Right lung (tissue), 10 donors: ENCODE data around the gene FRRS1. TPM values are rescaled to one million over a fixed set of nuclear protein-coding genes. Genes with fewer than 3 reads are reported as not detected.
"Not testable (repeated sequence)": the region's sequence is repeated elsewhere in the genome, so short reads cannot be mapped to it uniquely, and the experiment has no call there.

Experiments used
- DNase-seq, 2 donors: peaks; one replicate each; pipeline ENCODE4 v3.0.0-alpha.2; 2013
- long read RNA-seq, 8 donors: transcript quantifications; one replicate each; lab custom pipeline, GENCODE V29; 2026
- polyA plus RNA-seq, 5 donors: library from polyadenylated mRNA; unstranded; fragments of 120-200 nt; gene quantifications; one replicate each; pipeline versions ENCODE4 v1.2.1 to v1.2.3, GENCODE V29; 2013; ENCODE audit warnings: inconsistent platforms in 1 of 5, low replicate concordance in 1 of 5; ENCODE audit not compliant: insufficient read length in 5 of 5, insufficient read depth in 1 of 5

Gene FRRS1
- 10 to 100 TPM in 4 of 5 donors, 1 to 10 TPM in 1; 7.8 to 14.1 (median 11.6) TPM for polyA plus RNA-seq
- long read RNA-seq, donor 1, result 0 reads
- long read RNA-seq, donor 2, result 0 reads
- long read RNA-seq, donor 3, result 0 reads
- long read RNA-seq, donor 4, result 0 reads
- long read RNA-seq, donor 5, partial matches to known transcripts, result 0 of 1 reads
- long read RNA-seq, donor 5, other reads (novel, unspliced or antisense), result 0 of 1 reads
- long read RNA-seq, donor 6, result 0 reads
- long read RNA-seq, donor 7, result 0 reads
- long read RNA-seq, donor 8, result 0 reads

GRCh38 chr1:99766378-99766800 lies at the start of gene FRRS1:
TSS of gene FRRS1 (minus strand) at chr1:99766635. CDS start at chr1:99748768, 17,867 bp downstream.
- DNase-seq, result peak; percentile 77 to 80

GRCh38 chr1:99814373-99814900 lies 48.0 kb upstream of the FRRS1 start:
- DNase-seq, result no peak

GRCh38 chr1:99811747-99812146 lies 45.3 kb upstream of the FRRS1 start:
- DNase-seq, result no peak

GRCh38 chr1:99811075-99811474 lies 44.6 kb upstream of the FRRS1 start:
- no peak for DNase-seq

GRCh38 chr1:99808391-99809115 lies 42.1 kb upstream of the FRRS1 start:
- DNase-seq, result peak; percentile 70 to 82

- DNase-seq, result no peak
Observed at GRCh38 chr1:99806882-99807281, 40.4 kb upstream of the FRRS1 start.

- DNase-seq, result no peak
Observed at GRCh38 chr1:99801584-99801983, 35.1 kb upstream of the FRRS1 start.

- not testable (repeated sequence) for DNase-seq
Observed at GRCh38 chr1:99793861-99794260, 27.4 kb upstream of the FRRS1 start.

GRCh38 chr1:99789715-99790114 lies 23.3 kb upstream of the FRRS1 start:
- no peak for DNase-seq

GRCh38 chr1:99788896-99789295 lies 22.5 kb upstream of the FRRS1 start:
- no peak for DNase-seq

- no peak for DNase-seq
Observed at GRCh38 chr1:99786751-99787501, 20.5 kb upstream of the FRRS1 start.

- no peak for DNase-seq
Observed at GRCh38 chr1:99784809-99785255, 18.4 kb upstream of the FRRS1 start.

GRCh38 chr1:99784143-99784542 lies 17.7 kb upstream of the FRRS1 start:
- DNase-seq, result no peak

GRCh38 chr1:99782920-99783319 lies 16.5 kb upstream of the FRRS1 start:
- DNase-seq, result no peak

- DNase-seq, result no peak
Observed at GRCh38 chr1:99782397-99782796, 16.0 kb upstream of the FRRS1 start.

GRCh38 chr1:99781798-99782197 lies 15.4 kb upstream of the FRRS1 start:
- DNase-seq, result no peak

- no peak for DNase-seq
Observed at GRCh38 chr1:99777752-99778151, 11.3 kb upstream of the FRRS1 start.

GRCh38 chr1:99776120-99776519 lies 9.7 kb upstream of the FRRS1 start:
- DNase-seq, result no peak

- no peak for DNase-seq
Observed at GRCh38 chr1:99772809-99773208, 6.4 kb upstream of the FRRS1 start.

- DNase-seq, result no peak
Observed at GRCh38 chr1:99771513-99771918, 5.1 kb upstream of the FRRS1 start.

- no peak for DNase-seq
Observed at GRCh38 chr1:99768524-99769245, 2.2 kb upstream of the FRRS1 start.

GRCh38 chr1:99768104-99768503 lies 1.7 kb upstream of the FRRS1 start:
- peak; percentile 12 to 17 for DNase-seq
